ENCODE results near the gene OR6B1.
"Not testable (repeated sequence)": the region's sequence is repeated elsewhere in the genome, so short reads cannot be mapped to it uniquely, and the experiment has no call there.

- TF ChIP-seq ZEB2 (IDR thresholded peaks at IDR 0.05); USF1 (CRISPR knock-in tag; IDR thresholded peaks at IDR 0.05); NBN (IDR thresholded peaks at IDR 0.05; ENCODE audit: low read depth); RFX5 (IDR thresholded peaks at IDR 0.05; ENCODE audit: low read depth, low read length): not testable (repeated sequence)
These were observed 9.9 kb downstream of the OR6B1 start for GRCh38 chr7:144010061-144010460.
